GM18511 (cell line): ENCODE measurements around the gene CDC73.
"Not testable (repeated sequence)": the region's sequence is repeated elsewhere in the genome, so short reads cannot be mapped to it uniquely, and the experiment has no call there.

Experiments used
- ATAC-seq: cut with Tn5 transposase; IDR thresholded peaks from one replicate; pipeline ENCODE4 v1.9.1; 2021; ENCODE audit warnings: mild to moderate bottlenecking, moderate library complexity; ENCODE audit not compliant: unreplicated experiment

CDC73 gene

GRCh38 chr1:193113258-193113991 lies 8.4 kb upstream of the CDC73 start:
- no peak for ATAC-seq

- ATAC-seq: no peak
These were observed 7.9 kb upstream of the CDC73 start for GRCh38 chr1:193113992-193114332.

GRCh38 chr1:193114485-193115095 lies 7.2 kb upstream of the CDC73 start:
- no peak for ATAC-seq

GRCh38 chr1:193115629-193116227 lies 6.1 kb upstream of the CDC73 start:
- ATAC-seq: no peak

GRCh38 chr1:193117167-193117566 lies 4.7 kb upstream of the CDC73 start:
- not testable (repeated sequence) for ATAC-seq

- no peak for ATAC-seq
These were observed 3.6 kb upstream of the CDC73 start for GRCh38 chr1:193118194-193118593.

GRCh38 chr1:193118803-193119730 lies 2.8 kb upstream of the CDC73 start:
- no peak for ATAC-seq

GRCh38 chr1:193120604-193121166 lies 1.1 kb upstream of the CDC73 start:
- no peak for ATAC-seq

- ATAC-seq: no peak
These were observed 1.9 kb downstream of the CDC73 start for GRCh38 chr1:193123751-193124150.

GRCh38 chr1:193125369-193125768 lies 3.5 kb downstream of the CDC73 start:
- ATAC-seq: no peak

GRCh38 chr1:193131266-193131860 lies 9.5 kb downstream of the CDC73 start:
- peak; percentile 60 for ATAC-seq

- no peak for ATAC-seq
These were observed 18.4 kb downstream of the CDC73 start for GRCh38 chr1:193140254-193140653.

- ATAC-seq: no peak
These were observed 20.0 kb downstream of the CDC73 start for GRCh38 chr1:193141804-193142203.

- ATAC-seq: no peak
These were observed 20.6 kb downstream of the CDC73 start for GRCh38 chr1:193142409-193142808.

GRCh38 chr1:193143285-193143684 lies 21.5 kb downstream of the CDC73 start:
- no peak for ATAC-seq

GRCh38 chr1:193144361-193144938 lies 22.6 kb downstream of the CDC73 start:
- ATAC-seq: no peak

- no peak for ATAC-seq
These were observed 23.2 kb downstream of the CDC73 start for GRCh38 chr1:193144999-193145398.

- ATAC-seq: no peak
These were observed 34.4 kb downstream of the CDC73 start for GRCh38 chr1:193156117-193156821.

- ATAC-seq: no peak
These were observed 35.0 kb downstream of the CDC73 start for GRCh38 chr1:193156822-193157142.

- ATAC-seq: no peak
These were observed 35.5 kb downstream of the CDC73 start for GRCh38 chr1:193157360-193157759.
